MCF 10A (cell line): ENCODE data around the gene AMMECR1. TPM values are rescaled to one million over a fixed set of nuclear protein-coding genes. Genes with fewer than 3 reads are reported as not detected.

ENCODE experiments used
- BruUV-seq: library from RNA; stranded (reverse); fragments of 400-500 nt; replicated peaks from 2 replicates; lab custom pipeline; 2021; lab: Mats Ljungman, UMichigan
- CTCF ChIA-PET: fragments of 300-600 bp; sonication (Branson Sonifier 250); formaldehyde crosslinking; extraction: SDS; loops from one replicate; lab custom pipeline; 2021; ENCODE audit warnings: antibody characterized with exemption, inconsistent platforms; lab: Yijun Ruan, JAX
- POLR2A ChIA-PET: fragments of 300-600, 350-650 bp; sonication (Branson Sonifier 250); formaldehyde crosslinking; extraction: SDS; loops from one replicate; lab custom pipeline; 2020; ENCODE audit warnings: antibody characterized with exemption, inconsistent platforms; lab: Yijun Ruan, JAX
- DNase-seq: peaks from one replicate; pipeline ENCODE4 v3.0.0-alpha.2; 2018; ENCODE audit not compliant: unreplicated experiment
- H3K27ac Mint-ChIP-seq: one replicate; pipeline ENCODE4 v1.8.0; 2022; ENCODE audit warnings: mild to moderate bottlenecking, low read depth, mixed read lengths; ENCODE audit not compliant: unreplicated experiment
- H3K27me3 Mint-ChIP-seq: one replicate; pipeline ENCODE4 v1.8.0; 2022; ENCODE audit warnings: mixed read lengths; ENCODE audit not compliant: insufficient read depth, unreplicated experiment
- H3K36me3 Mint-ChIP-seq: one replicate; pipeline ENCODE4 v1.8.0; 2022; ENCODE audit warnings: mild to moderate bottlenecking, moderate library complexity, mixed read lengths; ENCODE audit not compliant: insufficient read depth, unreplicated experiment
- H3K4me1 Mint-ChIP-seq: one replicate; pipeline ENCODE4 v1.8.0; 2022; ENCODE audit warnings: mixed read lengths; ENCODE audit not compliant: insufficient read depth, unreplicated experiment
- H3K4me3 Mint-ChIP-seq: one replicate; pipeline ENCODE4 v1.8.0; 2022; ENCODE audit warnings: mild to moderate bottlenecking, moderate library complexity, mixed read lengths; ENCODE audit not compliant: unreplicated experiment
- H3K9me3 Mint-ChIP-seq: one replicate; pipeline ENCODE4 v1.8.0; 2022; ENCODE audit warnings: mixed read lengths; ENCODE audit not compliant: unreplicated experiment
- intact Hi-C: fragments of 100-400 bp; cut with micrococcal nuclease; formaldehyde crosslinking; loops from 2 replicates; pipeline ENCODE4 v1.14.1; 2022
- total RNA-seq: library from RNA; stranded (reverse); gene quantifications from 2 replicates; pipeline ENCODE4 v1.2.3, GENCODE V29; 2022
- TF ChIP-seq, protein P1 (sequence below): fragments of 200-600 bp; IDR thresholded peaks from one replicate; pipeline ENCODE4 v1.8.0; 2022; ENCODE audit warnings: antibody characterized with exemption, mild to moderate bottlenecking; ENCODE audit not compliant: unreplicated experiment

AMMECR1 gene
- total RNA-seq, 1 experiment from 2014 or later: 20.8 TPM

- peaks cover 4% of the 10 kb centered on the region for H3K9me3 Mint-ChIP-seq
- TF ChIP-seq, protein P1, sequence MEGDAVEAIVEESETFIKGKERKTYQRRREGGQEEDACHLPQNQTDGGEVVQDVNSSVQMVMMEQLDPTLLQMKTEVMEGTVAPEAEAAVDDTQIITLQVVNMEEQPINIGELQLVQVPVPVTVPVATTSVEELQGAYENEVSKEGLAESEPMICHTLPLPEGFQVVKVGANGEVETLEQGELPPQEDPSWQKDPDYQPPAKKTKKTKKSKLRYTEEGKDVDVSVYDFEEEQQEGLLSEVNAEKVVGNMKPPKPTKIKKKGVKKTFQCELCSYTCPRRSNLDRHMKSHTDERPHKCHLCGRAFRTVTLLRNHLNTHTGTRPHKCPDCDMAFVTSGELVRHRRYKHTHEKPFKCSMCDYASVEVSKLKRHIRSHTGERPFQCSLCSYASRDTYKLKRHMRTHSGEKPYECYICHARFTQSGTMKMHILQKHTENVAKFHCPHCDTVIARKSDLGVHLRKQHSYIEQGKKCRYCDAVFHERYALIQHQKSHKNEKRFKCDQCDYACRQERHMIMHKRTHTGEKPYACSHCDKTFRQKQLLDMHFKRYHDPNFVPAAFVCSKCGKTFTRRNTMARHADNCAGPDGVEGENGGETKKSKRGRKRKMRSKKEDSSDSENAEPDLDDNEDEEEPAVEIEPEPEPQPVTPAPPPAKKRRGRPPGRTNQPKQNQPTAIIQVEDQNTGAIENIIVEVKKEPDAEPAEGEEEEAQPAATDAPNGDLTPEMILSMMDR: no peak
- DNase-seq: peak; percentile 45
- no peak overlapping the region for H3K27ac Mint-ChIP-seq
- ChIA-PET POLR2A (interaction anchor here (0.6 to 2.9 kb wide), 8 partner anchors 9 to 1024 kb away, joined by 3 to 15 read pairs (median 6); partner anchors contain the start of gene AMMECR1), CTCF (interaction anchor here (1.0 to 1.6 kb wide), 3 partner anchors 9 to 189 kb away, joined by 3 to 5 read pairs (median 3); no protein-coding TSS in a partner anchor)
- no peaks in the 10 kb centered on the region for H3K36me3 Mint-ChIP-seq
- BruUV-seq: no TSS peak
- intact Hi-C loops: no loop called here
- H3K27me3 Mint-ChIP-seq: peaks cover 34% of the 10 kb centered on the region
- peaks cover 17% of the 10 kb centered on the region for H3K4me1 Mint-ChIP-seq
- no peak overlapping the region for H3K4me3 Mint-ChIP-seq
These were observed 98.0 kb downstream of the AMMECR1 start for GRCh38 chrX:110219920-110220319.

DNA sequence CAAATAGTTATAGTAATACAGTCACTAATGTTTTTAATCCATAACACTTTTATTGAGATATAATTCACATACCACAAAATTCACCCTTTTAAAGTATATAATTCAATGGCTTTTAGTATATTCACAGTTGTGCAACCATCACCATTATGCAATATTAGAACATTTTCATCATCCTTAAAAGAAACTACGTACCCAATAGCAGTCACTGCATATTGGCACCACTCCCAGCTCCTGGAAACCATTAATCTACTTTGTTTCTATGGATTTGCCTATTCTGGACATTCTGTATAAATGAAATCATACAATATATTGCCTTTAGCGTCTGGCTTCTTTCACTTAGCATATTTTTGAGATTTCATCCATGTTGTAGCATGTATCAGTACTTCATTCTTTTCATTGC, 99.3 kb downstream of the AMMECR1 start:
- no peak overlapping the region for H3K4me3 Mint-ChIP-seq
- peaks cover 4% of the 10 kb centered on the region for H3K9me3 Mint-ChIP-seq
- H3K27me3 Mint-ChIP-seq: peaks cover 39% of the 10 kb centered on the region
- intact Hi-C loops: no loop called here
- BruUV-seq: no TSS peak
- TF ChIP-seq, protein P1: no peak
- H3K4me1 Mint-ChIP-seq: peaks cover 21% of the 10 kb centered on the region
- DNase-seq: peak; percentile 84
- H3K27ac Mint-ChIP-seq: no peak overlapping the region
- ChIA-PET POLR2A (interaction anchor here (0.6 to 2.9 kb wide), 8 partner anchors 8 to 188 kb away, joined by 3 to 15 read pairs (median 6); no protein-coding TSS in a partner anchor), CTCF (interaction anchor here (1.0 kb wide), 1 partner anchor 8 kb away, joined by 4 read pairs; no protein-coding TSS in a partner anchor)
- H3K36me3 Mint-ChIP-seq: no peaks in the 10 kb centered on the region

DNA sequence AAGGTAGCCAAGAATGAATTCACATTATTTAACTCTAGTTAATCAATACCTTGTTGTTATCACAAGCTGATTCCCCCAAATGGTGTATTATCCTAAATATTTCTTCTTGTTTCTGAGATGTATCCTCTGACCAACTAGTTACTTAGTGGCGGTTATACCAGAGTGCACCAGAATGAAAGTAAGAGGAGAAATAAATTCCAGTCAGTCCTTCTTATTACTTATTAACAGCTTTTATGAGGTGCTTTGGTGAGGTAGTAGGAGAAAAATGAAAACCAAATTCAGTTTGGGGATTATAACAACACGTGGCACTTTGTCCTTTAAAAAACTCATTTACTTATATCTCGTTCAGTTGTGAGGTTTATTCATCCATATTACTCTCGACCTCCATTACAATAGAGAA, 101.9 kb downstream of the AMMECR1 start:
- Mint-ChIP-seq H3K36me3 (no peaks in the 10 kb centered on the region), H3K4me1 (peaks cover 21% of the 10 kb centered on the region), H3K27ac (no peak overlapping the region), H3K4me3 (no peak overlapping the region), H3K9me3 (no peaks in the 10 kb centered on the region), H3K27me3 (peaks cover 22% of the 10 kb centered on the region)
- DNase-seq: no peak
- POLR2A ChIA-PET: interaction anchor here (1.0 kb wide), 2 partner anchors 11 to 102 kb away, joined by 3 read pairs; partner anchors contain the start of gene AMMECR1
- CTCF ChIA-PET: no interaction called here
- TF ChIP-seq, protein P1: no peak
- BruUV-seq: no TSS peak
- intact Hi-C loops: no loop called here

DNA sequence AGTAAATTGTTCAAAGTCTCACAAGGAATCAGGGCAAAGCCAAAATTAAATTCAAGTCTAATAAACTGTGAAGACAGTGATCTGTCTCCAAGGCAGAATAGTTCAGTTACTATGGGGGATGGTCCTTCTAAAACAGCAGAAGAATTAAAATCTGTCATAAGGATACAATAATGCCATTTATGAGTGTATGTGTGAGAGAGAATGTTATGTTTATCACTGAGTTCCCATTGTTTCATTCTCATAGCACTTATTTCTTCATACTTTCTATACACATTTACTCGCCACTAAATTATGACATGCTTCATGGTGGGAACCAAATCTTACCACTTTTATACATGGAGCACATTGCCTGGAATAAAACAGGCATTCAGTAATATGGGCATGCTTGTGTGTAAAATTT, 102.5 kb downstream of the AMMECR1 start:
- BruUV-seq: no TSS peak
- H3K27ac Mint-ChIP-seq: no peak overlapping the region
- TF ChIP-seq, protein P1: no peak
- no peak overlapping the region for H3K4me3 Mint-ChIP-seq
- H3K9me3 Mint-ChIP-seq: no peaks in the 10 kb centered on the region
- DNase-seq: no peak
- peaks cover 28% of the 10 kb centered on the region for H3K27me3 Mint-ChIP-seq
- intact Hi-C loops: no loop called here
- no peaks in the 10 kb centered on the region for H3K36me3 Mint-ChIP-seq
- POLR2A ChIA-PET: no interaction called here
- CTCF ChIA-PET: no interaction called here
- peaks cover 26% of the 10 kb centered on the region for H3K4me1 Mint-ChIP-seq
